ENCODE measurements around the gene HOXC4.

DNA sequence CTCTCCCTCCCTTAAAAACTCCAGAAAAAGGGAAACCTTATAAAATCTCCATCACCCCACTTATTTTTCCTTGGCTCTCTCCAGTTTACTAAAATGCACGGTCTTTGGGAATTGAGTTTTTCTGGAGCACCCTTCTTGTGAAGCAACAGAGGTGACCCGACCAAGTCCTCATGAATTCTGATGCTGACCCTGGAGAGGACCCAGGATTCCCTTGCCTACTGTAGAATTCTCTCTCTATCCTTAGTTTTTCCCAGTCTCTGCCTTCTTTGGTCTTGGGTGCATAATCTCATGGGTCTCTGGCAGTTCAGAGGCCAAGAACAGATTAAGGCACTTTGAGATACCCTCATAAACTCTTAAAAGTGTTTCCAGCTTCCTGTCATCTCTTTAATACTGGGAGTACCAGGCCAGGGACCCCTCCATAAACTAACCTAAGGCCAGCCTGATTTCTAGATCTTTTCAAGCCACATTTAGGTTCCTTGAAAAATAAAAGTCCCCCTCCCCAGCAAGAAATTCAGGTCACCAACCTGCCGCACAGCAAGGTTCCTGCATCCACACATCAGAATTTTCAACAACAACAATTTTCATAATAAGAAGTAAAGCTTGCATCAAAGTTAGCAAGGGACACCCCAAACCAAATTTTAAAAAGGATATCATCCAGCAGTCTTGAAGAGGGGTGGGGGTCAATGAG lies 5.1 kb upstream of the HOXC4 start:
- TF ChIP-seq, protein P1, sequence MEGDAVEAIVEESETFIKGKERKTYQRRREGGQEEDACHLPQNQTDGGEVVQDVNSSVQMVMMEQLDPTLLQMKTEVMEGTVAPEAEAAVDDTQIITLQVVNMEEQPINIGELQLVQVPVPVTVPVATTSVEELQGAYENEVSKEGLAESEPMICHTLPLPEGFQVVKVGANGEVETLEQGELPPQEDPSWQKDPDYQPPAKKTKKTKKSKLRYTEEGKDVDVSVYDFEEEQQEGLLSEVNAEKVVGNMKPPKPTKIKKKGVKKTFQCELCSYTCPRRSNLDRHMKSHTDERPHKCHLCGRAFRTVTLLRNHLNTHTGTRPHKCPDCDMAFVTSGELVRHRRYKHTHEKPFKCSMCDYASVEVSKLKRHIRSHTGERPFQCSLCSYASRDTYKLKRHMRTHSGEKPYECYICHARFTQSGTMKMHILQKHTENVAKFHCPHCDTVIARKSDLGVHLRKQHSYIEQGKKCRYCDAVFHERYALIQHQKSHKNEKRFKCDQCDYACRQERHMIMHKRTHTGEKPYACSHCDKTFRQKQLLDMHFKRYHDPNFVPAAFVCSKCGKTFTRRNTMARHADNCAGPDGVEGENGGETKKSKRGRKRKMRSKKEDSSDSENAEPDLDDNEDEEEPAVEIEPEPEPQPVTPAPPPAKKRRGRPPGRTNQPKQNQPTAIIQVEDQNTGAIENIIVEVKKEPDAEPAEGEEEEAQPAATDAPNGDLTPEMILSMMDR (IDR thresholded peaks at IDR 0.05; ENCODE audit: low read depth, low read length, missing input control) = no peak
- no peak for TF ChIP-seq JUND (IDR thresholded peaks at IDR 0.05)
- no peak for TF ChIP-seq RAD21 (IDR thresholded peaks at IDR 0.05)
- no peak for TF ChIP-seq HNF4G (IDR thresholded peaks at IDR 0.05)
- TF ChIP-seq, protein P2, sequence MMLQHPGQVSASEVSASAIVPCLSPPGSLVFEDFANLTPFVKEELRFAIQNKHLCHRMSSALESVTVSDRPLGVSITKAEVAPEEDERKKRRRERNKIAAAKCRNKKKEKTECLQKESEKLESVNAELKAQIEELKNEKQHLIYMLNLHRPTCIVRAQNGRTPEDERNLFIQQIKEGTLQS (IDR thresholded peaks at IDR 0.05) = no peak
